ACC112 (cell line): ENCODE data around the gene PRDM10.
"Not testable (repeated sequence)": the region's sequence is repeated elsewhere in the genome, so short reads cannot be mapped to it uniquely, and the experiment has no call there.

Source experiments
- H2AFZ ChIP-seq: fragments of 200-600 bp; sonication (generic); one replicate; pipeline ENCODE4 v1.6.0; 2017; ENCODE audit warnings: antibody characterized with exemption, low read length; ENCODE audit not compliant: unreplicated experiment
- H3K27ac ChIP-seq: fragments of 200-600 bp; sonication (generic); 2 replicates; pipeline ENCODE4 v1.5.1; 2014; ENCODE audit warnings: low read depth, mild to moderate bottlenecking, antibody characterized with exemption, low read length, moderate library complexity
- H3K27me3 ChIP-seq: fragments of 200-600 bp; sonication (generic); 2 replicates; pipeline ENCODE4 v1.6.1; 2014; ENCODE audit warnings: mild to moderate bottlenecking, antibody characterized with exemption, low read length, moderate library complexity, mixed read lengths; ENCODE audit not compliant: insufficient read depth
- H3K36me3 ChIP-seq: fragments of 200-600 bp; sonication (generic); 2 replicates; pipeline ENCODE4 v1.6.1; 2016; ENCODE audit warnings: mild to moderate bottlenecking, antibody characterized with exemption, low read length, moderate library complexity, mixed read lengths; ENCODE audit not compliant: insufficient read depth
- H3K4me1 ChIP-seq: fragments of 200-600 bp; sonication (generic); one replicate; pipeline ENCODE4 v1.6.1; 2016; ENCODE audit warnings: low read length, mixed read lengths; ENCODE audit not compliant: insufficient read depth, unreplicated experiment, control insufficient read depth
- H3K4me3 ChIP-seq: fragments of 200-600 bp; sonication (generic); 2 replicates; pipeline ENCODE4 v1.5.1; 2014; ENCODE audit warnings: mild to moderate bottlenecking, low read depth, low read length
- H3K79me2 ChIP-seq: fragments of 200-600 bp; sonication (generic); one replicate; pipeline ENCODE4 v1.6.0; 2016; ENCODE audit warnings: low read length; ENCODE audit not compliant: control insufficient read depth, unreplicated experiment, insufficient read depth

The PRDM10 gene

DNA sequence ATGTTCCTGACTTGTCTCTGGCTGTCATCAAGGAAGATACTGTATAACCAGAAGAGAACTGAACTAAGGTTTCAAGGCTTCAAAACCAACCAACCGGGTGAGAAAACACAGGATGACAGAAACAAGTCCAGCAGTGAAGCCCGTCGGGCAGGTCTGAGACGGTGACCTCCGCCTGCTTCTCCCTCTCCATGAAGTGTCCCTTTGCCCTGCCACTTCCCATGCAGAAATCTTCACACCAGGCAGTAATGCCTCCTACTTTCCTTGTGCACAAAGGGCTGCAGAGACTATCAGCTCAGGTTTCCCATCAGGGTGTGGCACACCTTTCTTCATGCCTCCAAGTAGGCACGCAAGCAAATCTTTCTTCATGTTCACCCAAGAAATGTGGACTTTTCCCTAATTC is 24.2 kb downstream of the PRDM10 start:
- Histone ChIP-seq H3K79me2 (no peaks in the 10 kb centered on the region), H3K27ac (no peak overlapping the region), H2AFZ (no peak overlapping the region), H3K27me3 (no peaks in the 10 kb centered on the region), H3K4me3 (no peak overlapping the region), H3K4me1 (no peaks in the 10 kb centered on the region), H3K36me3 (no peaks in the 10 kb centered on the region)

DNA sequence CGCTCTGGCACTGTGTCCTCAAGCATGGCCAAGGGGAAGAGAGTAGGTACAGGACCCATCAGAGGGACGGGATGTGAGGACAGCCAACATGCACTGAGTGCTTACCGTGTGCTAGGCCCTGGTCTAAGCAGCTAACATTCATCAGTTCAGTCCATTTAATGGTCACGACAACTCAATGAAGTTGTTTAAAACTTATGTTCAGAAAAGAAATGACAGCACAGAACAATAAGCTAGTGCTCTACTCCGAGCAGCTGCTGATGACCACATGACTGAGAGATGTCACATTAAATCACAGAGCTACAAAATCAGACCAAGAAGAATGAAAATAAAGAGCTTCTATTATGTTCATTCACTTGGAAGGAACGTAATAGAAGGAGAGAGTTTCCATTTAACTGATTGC is 26.3 kb downstream of the PRDM10 start:
- H3K27ac ChIP-seq: no peak overlapping the region
- H3K4me1 ChIP-seq: no peaks in the 10 kb centered on the region
- no peak overlapping the region for H3K4me3 ChIP-seq
- H3K36me3 ChIP-seq: no peaks in the 10 kb centered on the region
- no peaks in the 10 kb centered on the region for H3K79me2 ChIP-seq
- no peaks in the 10 kb centered on the region for H3K27me3 ChIP-seq
- no peak overlapping the region for H2AFZ ChIP-seq

DNA sequence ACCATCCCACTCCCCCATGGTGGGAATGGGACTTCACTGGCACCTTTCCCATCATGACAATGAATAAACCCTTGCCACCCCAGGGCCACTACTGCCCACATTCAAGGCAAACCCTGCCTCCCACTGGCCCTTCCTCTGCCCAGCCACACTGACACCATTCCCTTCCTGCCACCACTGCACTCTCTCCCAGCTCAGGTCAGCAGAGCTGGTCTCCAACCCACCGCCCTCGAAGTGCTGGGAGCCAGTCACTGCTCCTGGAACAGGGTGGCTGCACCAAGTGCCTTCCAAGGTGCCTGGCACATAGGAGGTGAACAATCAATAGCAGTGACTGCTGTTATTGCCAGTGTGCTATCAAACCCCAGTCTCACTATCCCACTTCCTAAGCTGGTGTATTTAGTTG is 27.1 kb downstream of the PRDM10 start:
- Histone ChIP-seq H3K79me2 (no peaks in the 10 kb centered on the region), H3K36me3 (no peaks in the 10 kb centered on the region), H2AFZ (no peak overlapping the region), H3K27ac (no peak overlapping the region), H3K27me3 (no peaks in the 10 kb centered on the region), H3K4me1 (no peaks in the 10 kb centered on the region), H3K4me3 (no peak overlapping the region)

DNA sequence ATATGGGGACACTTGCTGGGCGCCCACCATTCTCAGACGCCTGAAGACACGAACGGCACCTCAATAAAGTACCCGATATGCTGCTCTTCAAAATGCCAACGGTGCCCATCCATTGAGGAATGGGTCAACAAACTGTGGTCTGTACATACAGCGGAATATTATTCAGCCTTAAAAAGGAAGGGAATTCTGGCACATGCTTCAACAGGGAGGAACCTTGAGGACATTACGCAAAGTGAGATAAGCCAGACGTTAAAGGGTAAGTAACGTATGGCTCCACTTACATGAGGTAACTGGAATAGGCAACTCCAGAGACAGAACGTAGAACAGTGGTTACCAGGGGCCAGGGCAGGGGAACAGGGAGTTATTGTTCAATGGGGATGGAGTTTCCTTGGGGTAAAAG is 28.0 kb downstream of the PRDM10 start:
- H3K4me1 ChIP-seq: no peaks in the 10 kb centered on the region
- no peak overlapping the region for H2AFZ ChIP-seq
- H3K36me3 ChIP-seq: no peaks in the 10 kb centered on the region
- H3K79me2 ChIP-seq: no peaks in the 10 kb centered on the region
- H3K4me3 ChIP-seq: no peak overlapping the region
- no peaks in the 10 kb centered on the region for H3K27me3 ChIP-seq
- no peak overlapping the region for H3K27ac ChIP-seq

DNA sequence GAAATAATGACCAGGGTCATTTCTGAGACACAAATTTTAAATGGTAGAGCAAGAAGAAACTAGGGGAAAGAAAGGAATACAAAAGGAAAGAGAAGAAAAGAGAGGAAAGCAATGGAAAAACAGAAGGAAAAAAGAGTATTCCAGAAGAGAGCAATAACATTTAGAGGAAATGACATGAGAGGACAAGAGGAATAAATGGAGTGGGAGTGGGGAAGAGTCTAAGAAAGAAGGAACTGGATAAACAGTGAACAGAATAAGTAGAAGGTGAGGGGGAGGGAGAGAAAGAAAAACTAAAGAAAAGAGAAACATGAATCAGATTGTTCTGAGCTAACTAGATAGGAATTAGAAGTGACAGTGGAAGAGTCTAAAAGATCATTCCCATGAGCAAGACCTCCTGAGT is 28.4 kb downstream of the PRDM10 start:
- Histone ChIP-seq H3K27ac (no peak overlapping the region), H3K27me3 (no peaks in the 10 kb centered on the region), H3K36me3 (no peaks in the 10 kb centered on the region), H3K4me3 (no peak overlapping the region), H2AFZ (no peak overlapping the region), H3K4me1 (no peaks in the 10 kb centered on the region), H3K79me2 (no peaks in the 10 kb centered on the region)

DNA sequence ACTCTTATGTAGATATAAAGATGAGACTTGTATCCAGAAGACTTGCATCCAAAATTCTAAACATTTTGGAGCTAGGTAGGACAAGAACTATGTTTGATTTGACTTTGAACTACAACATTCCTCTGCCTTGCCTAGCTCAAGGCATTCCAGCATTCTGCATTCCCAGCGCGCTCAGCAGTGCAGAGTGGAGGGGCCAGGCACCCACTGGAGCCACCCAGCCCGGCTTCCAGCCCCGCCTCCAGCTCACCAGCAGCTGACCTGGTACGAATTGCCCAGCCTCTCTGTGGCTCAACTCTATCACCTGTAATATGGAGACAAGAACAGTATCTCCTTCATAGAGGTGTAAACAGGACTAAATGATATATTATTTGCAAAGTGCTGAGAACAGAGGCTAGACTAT is 28.8 kb downstream of the PRDM10 start:
- no peaks in the 10 kb centered on the region for H3K79me2 ChIP-seq
- no peak overlapping the region for H3K27ac ChIP-seq
- H3K4me3 ChIP-seq: no peak overlapping the region
- no peaks in the 10 kb centered on the region for H3K36me3 ChIP-seq
- no peak overlapping the region for H2AFZ ChIP-seq
- H3K4me1 ChIP-seq: no peaks in the 10 kb centered on the region
- no peaks in the 10 kb centered on the region for H3K27me3 ChIP-seq

DNA sequence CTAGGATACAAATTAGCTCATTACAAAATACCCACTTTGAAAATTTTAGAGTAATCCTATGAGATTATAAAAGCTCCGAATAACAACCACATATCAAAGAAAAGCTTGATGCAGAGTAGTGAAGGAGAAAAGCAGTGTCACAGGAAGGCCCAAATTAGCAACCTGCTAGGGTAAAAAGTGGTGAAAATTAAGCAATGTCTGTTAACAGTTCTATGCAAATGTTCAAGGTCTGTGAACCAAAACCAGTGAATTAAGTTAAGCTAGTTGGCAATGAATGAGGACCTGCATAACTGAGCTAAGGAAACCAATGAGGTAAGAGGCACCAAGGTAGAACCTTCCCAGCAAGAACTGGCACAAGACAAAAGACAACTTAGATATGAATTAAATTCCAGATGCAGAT is 29.6 kb downstream of the PRDM10 start:
- Histone ChIP-seq H3K27me3 (no peaks in the 10 kb centered on the region), H3K4me3 (no peak overlapping the region), H2AFZ (no peak overlapping the region), H3K27ac (no peak overlapping the region), H3K36me3 (no peaks in the 10 kb centered on the region), H3K79me2 (no peaks in the 10 kb centered on the region), H3K4me1 (no peaks in the 10 kb centered on the region)

DNA sequence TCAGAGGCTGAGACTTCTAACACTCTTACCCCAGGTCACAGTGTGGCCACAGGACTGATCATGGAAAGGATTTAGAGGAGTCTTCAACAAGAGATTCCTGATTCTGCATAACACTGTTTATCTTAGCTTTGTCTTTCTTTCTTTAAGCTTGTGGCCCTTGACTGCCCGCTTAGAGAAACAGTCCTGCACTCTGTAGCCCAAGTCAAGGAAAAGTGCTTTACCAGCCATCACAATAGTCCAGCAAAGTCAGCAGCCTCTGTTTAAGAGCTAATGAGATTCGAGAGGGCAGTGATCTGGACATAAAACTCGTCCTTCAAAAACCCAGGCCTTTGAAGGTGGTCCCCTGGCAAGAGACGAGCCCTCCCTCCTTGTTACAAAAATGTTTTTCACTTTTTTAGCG is 30.0 kb downstream of the PRDM10 start:
- Histone ChIP-seq H3K36me3 (no peaks in the 10 kb centered on the region), H3K27ac (no peak overlapping the region), H3K4me3 (no peak overlapping the region)

DNA sequence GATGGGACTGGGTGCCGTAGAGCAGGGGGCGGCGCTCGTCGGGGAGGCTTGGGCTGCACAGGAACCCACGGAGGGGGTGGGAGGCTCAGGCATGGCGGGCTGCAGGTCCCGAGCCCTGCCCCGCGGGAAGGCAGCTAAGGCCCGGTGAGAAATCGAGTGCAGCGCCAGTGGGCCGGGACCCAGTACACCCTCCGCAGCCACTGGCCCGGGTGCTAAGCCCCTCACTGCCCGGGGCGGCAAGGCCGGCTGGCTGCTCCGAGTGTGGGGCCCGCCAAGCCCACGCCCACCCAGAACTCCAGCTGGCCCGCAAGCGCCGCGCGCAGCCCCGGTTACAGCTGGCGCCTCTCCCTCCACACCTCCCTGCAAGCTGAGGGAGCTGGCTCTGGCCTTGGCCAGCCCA is 30.8 kb downstream of the PRDM10 start:
- not testable (repeated sequence) for H3K4me1 ChIP-seq, H3K27ac ChIP-seq, H2AFZ ChIP-seq, H3K27me3 ChIP-seq, H3K36me3 ChIP-seq, H3K79me2 ChIP-seq, H3K4me3 ChIP-seq

More for the DNA sequence above, 30.0 kb downstream of the PRDM10 start:
- Histone ChIP-seq H3K27me3 (no peaks in the 10 kb centered on the region), H3K79me2 (no peaks in the 10 kb centered on the region), H2AFZ (no peak overlapping the region), H3K4me1 (no peaks in the 10 kb centered on the region)

DNA sequence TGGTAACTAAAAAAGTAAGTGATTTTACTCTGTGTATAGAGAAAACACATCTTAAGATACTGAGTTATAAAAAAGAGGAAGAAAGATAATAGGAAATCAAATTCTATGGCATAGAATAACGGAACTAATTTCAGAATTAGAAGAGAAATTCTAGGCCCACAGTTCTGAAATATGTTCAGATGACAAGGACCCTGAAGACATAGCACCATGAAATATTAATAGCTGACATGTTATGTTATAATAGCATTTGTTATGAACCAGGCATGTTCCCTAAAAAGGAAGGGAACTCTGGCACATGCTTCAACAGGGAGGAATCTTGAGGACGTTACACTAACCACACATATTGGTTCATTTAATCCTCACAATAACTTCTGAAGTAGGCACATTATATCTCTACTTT is 32.7 kb downstream of the PRDM10 start:
- H3K27me3 ChIP-seq: no peaks in the 10 kb centered on the region
- H3K4me1 ChIP-seq: peaks cover 7% of the 10 kb centered on the region
- no peaks in the 10 kb centered on the region for H3K36me3 ChIP-seq
- no peaks in the 10 kb centered on the region for H3K79me2 ChIP-seq
- no peak overlapping the region for H3K4me3 ChIP-seq
- no peak overlapping the region for H3K27ac ChIP-seq
- H2AFZ ChIP-seq: no peak overlapping the region

DNA sequence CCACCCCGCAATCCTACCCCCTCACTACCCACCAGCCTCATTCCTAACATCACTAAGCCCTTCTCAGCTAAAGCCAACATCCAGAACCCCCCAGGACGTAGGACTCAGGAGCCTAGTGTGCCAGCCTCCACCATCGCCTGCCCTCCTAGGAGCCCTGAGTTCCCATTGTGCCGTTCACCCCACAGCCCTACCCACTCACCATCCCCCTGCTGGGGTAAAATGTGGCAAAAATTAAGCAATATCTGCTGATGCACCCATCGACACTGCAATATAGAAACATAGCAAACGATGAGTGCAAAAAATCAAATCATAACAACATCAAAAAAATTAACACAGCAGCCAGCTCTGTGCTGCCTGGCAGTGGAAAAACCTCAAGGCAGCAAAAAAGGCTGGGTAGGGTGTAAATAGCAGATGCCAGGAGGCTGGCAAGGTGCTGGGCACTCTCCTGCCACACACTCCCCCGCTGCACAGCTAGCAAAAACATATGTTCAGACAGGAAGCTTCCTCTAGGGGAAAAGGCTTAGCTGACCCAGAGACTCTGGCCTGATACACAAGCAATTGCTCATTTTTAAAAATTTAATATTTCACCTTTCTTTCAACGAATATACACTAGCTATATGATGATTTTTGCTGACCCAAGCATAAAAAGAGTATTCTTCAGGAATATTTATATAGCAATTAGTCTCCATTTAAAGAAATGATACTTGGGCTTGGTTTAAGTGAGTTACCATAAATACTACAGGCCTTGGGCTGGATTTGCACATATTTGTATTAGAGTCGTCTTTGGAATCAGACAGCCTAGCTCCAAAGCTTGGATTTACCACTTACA is 33.8 kb downstream of the PRDM10 start:
- Histone ChIP-seq H3K27me3 (no peaks in the 10 kb centered on the region), H3K4me1 (peaks cover 7% of the 10 kb centered on the region), H3K79me2 (no peaks in the 10 kb centered on the region), H3K36me3 (no peaks in the 10 kb centered on the region), H2AFZ (no peak overlapping the region), H3K27ac (no peak overlapping the region), H3K4me3 (no peak overlapping the region)
